ENCODE results near the gene SSR1. TPM values are rescaled to one million over a fixed set of nuclear protein-coding genes. Genes with fewer than 3 reads are reported as not detected.
"Not testable (repeated sequence)": the region's sequence is repeated elsewhere in the genome, so short reads cannot be mapped to it uniquely, and the experiment has no call there.

Gene SSR1
- total RNA-seq, 4 donors from 2014 or later: 26.6 to 65.7 (median 36.8) TPM

DNA sequence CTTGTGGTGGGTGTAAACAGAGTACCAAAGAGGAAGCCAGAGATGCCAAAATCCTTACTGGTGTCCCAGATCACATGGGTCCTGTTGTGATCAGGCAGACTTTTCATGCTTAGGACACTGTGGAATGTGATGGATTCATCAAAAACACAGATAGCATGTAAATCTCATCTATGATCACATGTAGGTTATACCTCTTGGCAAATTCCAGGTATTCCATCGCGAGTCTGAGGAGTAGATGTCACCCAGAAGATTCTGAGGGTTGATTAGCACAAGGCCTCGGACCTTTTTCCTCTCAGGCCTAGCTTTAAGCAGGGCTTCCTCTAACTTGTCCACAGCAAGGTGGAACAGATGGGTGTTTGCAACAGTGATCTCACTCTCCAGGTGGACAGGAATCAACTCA, 28.3 kb upstream of the SSR1 start:
- Histone ChIP-seq H3K4me1 (no peaks in the 10 kb centered on the region), H3K27me3 (no peaks in the 10 kb centered on the region), H3K4me3 (no peak overlapping the region), H3K36me3 (no peaks in the 10 kb centered on the region), H3K27ac (no peak overlapping the region), H3K9me3 (no peaks in the 10 kb centered on the region)
- TF ChIP-seq POLR2A (IDR thresholded peaks at IDR 0.05): no peak
- TF ChIP-seq, protein P1, sequence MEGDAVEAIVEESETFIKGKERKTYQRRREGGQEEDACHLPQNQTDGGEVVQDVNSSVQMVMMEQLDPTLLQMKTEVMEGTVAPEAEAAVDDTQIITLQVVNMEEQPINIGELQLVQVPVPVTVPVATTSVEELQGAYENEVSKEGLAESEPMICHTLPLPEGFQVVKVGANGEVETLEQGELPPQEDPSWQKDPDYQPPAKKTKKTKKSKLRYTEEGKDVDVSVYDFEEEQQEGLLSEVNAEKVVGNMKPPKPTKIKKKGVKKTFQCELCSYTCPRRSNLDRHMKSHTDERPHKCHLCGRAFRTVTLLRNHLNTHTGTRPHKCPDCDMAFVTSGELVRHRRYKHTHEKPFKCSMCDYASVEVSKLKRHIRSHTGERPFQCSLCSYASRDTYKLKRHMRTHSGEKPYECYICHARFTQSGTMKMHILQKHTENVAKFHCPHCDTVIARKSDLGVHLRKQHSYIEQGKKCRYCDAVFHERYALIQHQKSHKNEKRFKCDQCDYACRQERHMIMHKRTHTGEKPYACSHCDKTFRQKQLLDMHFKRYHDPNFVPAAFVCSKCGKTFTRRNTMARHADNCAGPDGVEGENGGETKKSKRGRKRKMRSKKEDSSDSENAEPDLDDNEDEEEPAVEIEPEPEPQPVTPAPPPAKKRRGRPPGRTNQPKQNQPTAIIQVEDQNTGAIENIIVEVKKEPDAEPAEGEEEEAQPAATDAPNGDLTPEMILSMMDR (IDR thresholded peaks at IDR 0.05): no peak
- no peak for DNase-seq

DNA sequence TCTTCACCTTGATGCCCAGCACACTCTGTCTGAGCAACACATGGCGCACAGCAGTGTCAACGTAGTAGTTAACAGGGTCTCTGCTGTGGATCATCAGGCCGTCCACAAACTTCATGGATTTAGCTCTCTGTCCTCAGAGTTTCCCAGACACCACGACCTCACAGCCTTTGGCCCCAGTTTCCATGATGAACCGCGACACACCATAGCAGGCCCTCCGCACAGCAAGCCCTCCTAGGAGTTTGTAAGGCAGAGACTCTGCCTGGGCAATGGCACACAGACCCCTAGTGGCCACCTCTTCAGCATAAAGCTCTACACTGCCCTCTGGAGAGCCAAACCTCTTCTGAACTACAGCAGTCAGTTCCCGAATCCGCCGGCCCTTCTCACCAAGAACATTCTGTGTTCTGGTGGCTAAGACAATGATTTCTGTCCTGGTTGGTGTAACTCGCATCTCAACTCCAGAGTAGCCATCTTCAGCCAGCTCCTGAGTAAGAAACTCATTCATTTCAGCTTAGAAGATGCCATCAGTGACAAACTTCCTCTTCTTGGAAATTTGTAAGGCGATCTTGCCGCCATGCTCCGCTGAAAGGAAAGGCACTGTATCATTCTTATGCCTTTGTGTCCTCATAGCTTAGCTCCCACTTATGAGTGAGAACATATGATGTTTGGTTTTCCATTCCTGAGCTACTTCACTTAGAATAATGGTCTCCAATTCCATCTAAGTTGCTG, 26.2 kb upstream of the SSR1 start:
- DNase-seq: peak in 1 of 3 donors; percentile 23

DNA sequence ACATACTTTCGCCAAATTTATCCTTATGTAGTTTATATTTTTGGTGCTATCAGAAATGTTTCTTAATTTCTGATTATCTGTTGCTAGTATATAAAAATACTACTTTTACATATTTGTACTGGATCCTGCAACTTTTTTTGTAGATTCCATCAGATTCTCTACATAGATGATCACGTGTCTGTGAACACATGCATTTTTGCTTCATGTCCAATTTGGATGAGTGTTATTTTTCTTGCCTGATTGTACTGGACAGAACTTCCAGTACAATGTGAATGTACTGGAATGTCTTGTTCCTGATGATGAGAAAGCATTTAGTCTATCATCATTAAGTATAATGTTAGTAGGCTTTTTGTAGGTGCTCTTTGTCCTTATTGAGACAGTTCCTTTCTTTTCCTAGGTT, 25.0 kb upstream of the SSR1 start:
- TF ChIP-seq, protein P1 (IDR thresholded peaks at IDR 0.05): no peak
- no peak for TF ChIP-seq POLR2A (IDR thresholded peaks at IDR 0.05)
- no peaks in the 10 kb centered on the region for H3K27me3 ChIP-seq
- no peak for DNase-seq
- no peaks in the 10 kb centered on the region for H3K36me3 ChIP-seq
- no peak overlapping the region for H3K4me3 ChIP-seq
- H3K4me1 ChIP-seq: no peaks in the 10 kb centered on the region
- no peak overlapping the region for H3K27ac ChIP-seq
- H3K9me3 ChIP-seq: no peaks in the 10 kb centered on the region

More for the DNA sequence above, 26.2 kb upstream of the SSR1 start:
- H3K9me3 ChIP-seq, H3K27ac ChIP-seq, H3K4me3 ChIP-seq, H3K27me3 ChIP-seq, H3K36me3 ChIP-seq, H3K4me1 ChIP-seq: not testable (repeated sequence)
- TF ChIP-seq, protein P1 (IDR thresholded peaks at IDR 0.05): peak in 2 of 6 experiments; percentile 24 to 29

DNA sequence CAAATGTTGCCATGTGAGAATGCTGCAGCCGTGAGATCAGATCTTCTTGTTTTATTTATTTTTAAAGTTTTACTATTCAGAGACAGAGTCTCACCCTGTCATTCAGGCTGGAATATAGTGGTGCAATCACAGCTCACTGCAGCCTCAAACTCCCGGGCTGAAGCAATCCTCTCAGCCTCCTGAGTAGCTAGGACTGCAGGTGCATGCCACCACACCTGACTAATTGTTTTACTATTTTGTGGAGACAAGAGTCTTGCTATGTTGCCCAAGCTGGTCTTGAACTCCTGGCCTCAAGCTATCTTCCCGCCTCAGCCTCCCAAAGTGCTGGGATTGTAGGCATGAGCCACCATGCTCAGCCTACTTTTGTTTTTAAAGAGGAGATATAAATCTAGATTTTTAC, 22.5 kb upstream of the SSR1 start:
- no peak overlapping the region for H3K27ac ChIP-seq
- TF ChIP-seq, protein P1 (IDR thresholded peaks at IDR 0.05): no peak
- no peak for TF ChIP-seq POLR2A (IDR thresholded peaks at IDR 0.05)
- H3K9me3 ChIP-seq: no peaks in the 10 kb centered on the region
- H3K27me3 ChIP-seq: no peaks in the 10 kb centered on the region
- no peak overlapping the region for H3K4me3 ChIP-seq
- H3K36me3 ChIP-seq: no peaks in the 10 kb centered on the region
- H3K4me1 ChIP-seq: no peaks in the 10 kb centered on the region
- no peak for DNase-seq

DNA sequence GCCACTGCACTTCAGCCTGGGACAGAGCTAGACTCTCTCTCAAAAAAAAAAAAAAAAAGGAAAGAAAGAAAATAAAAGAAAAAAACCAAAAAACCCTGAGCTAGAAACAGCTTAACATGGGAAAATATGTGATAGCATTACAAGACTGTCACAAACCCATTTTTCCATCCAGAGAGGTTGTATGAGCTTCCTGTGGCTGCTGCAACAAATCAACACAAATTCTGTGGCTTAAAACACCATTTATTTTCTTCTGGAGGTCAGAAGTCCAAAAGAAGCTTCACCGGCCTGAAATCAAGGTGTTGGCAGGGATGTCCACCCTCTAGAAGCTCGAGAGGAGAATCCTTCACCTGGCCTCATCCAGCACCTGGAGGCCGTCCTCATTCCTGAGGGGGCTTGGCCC, 21.7 kb upstream of the SSR1 start:
- Histone ChIP-seq H3K36me3 (no peaks in the 10 kb centered on the region), H3K4me1 (no peaks in the 10 kb centered on the region), H3K4me3 (no peak overlapping the region), H3K27ac (no peak overlapping the region), H3K27me3 (no peaks in the 10 kb centered on the region), H3K9me3 (no peaks in the 10 kb centered on the region)
- no peak for DNase-seq
- TF ChIP-seq, protein P1 (IDR thresholded peaks at IDR 0.05): no peak
- no peak for TF ChIP-seq POLR2A (IDR thresholded peaks at IDR 0.05)

Data from Peyer's patch (tissue), 4 donors.